ENCODE measurements around the gene ACP7.

The ACP7 gene

DNA sequence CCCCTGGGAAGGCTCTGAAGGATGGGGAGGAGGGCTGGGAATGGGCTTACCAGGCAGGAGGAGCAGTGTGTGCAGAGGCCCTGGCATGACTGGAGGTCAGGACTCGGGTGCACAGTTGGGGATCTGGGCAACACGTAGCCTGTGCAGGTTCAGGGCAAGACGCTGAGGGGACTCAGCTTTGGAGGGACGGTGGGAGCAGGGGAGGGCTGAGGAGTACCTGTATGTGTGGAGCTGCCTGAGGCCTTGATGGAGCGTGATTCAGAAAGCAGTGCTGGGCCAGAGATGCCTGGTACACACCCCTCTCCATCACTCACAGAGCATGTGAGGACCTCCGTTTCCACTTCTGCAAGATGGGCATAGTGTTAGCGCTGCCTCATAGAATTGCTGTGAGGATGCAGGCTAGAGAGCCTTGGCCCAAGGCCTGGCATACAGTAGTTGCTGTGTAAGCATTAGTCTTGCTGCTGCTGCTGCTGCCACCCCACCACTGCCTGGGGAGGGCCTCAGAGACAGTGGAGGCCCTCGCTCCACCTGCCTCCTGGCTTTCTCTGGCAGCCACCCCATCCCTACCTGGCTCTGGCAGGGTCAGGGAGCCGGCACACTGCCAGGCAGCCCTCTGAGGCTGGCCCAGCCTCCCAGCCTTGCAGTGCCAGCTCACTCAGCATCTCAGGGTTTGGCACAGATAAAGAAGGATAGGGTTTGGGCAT lies 43.8 kb downstream of the ACP7 start:
- Histone ChIP-seq H3K9me3 (ENCODE audit: control insufficient read depth, low read depth, low read length) (no peaks in the 10 kb centered on the region), H3K27me3 (ENCODE audit: control insufficient read depth, insufficient read depth, low read length) (no peaks in the 10 kb centered on the region), H3K4me1 (ENCODE audit: control insufficient read depth, low read depth, low read length) (peaks cover 9% of the 10 kb centered on the region), H3K9ac (ENCODE audit: low read length) (no peak overlapping the region), H3K27ac (ENCODE audit: low read length) (no peak overlapping the region), H3K36me3 (ENCODE audit: control insufficient read depth, low read depth, low read length) (no peaks in the 10 kb centered on the region), H3K4me3 (ENCODE audit: low read length) (no peak overlapping the region)

DNA sequence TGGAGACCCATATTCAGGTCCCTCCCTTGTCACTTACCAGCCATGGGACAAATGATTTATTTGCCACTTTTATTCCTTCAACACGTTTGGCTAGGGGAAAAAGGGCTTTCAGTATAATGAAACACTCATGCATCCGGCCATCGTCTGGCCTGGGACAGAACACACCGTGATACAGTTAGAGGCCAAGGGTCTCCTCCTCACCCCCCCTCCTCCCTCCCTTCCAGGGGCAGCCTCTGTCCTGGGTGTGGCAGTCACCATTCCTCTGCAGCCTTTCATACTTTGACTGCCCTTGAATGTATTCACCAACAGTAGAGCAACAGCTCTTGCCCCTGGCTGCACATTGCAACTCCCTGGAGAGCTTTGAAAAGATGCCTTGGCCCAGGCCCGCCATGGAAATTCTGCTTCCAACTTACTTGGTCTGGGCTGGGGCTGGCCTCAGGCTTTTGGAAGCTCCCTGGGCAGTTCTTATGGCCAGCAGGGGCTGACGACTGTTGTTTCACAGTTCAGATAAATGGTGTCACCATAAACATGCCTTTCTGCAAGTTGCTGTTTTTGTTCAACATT lies 44.4 kb downstream of the ACP7 start:
- H3K9me3 ChIP-seq (ENCODE audit: control insufficient read depth, low read depth, low read length) = no peaks in the 10 kb centered on the region
- H3K4me3 ChIP-seq (ENCODE audit: low read length) = no peak overlapping the region
- no peaks in the 10 kb centered on the region for H3K27me3 ChIP-seq (ENCODE audit: control insufficient read depth, insufficient read depth, low read length)
- H3K36me3 ChIP-seq (ENCODE audit: control insufficient read depth, low read depth, low read length) = no peaks in the 10 kb centered on the region
- no peak overlapping the region for H3K9ac ChIP-seq (ENCODE audit: low read length)
- H3K4me1 ChIP-seq (ENCODE audit: control insufficient read depth, low read depth, low read length) = peaks cover 15% of the 10 kb centered on the region
- no peak overlapping the region for H3K27ac ChIP-seq (ENCODE audit: low read length)

DNA sequence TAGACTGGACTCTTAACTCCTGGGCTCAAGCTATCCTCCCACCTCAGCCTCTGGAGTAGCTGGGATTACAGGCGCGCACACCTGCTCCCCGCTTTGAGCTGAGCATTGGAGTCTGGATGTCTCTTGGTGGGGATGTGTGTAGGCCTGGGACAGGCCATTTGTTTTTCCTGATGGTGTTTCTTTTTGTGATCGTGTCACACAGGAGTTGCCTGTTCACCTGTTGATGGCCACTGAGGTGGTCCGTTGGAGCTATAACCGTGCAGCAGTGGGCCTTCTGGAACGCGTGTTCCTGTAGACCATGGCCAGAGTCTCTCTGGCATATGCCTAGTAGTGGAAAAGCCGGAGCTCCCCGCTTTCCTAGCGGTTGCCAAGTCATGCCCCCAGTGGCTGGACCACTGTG lies 44.9 kb downstream of the ACP7 start:
- no peak overlapping the region for H3K27ac ChIP-seq (ENCODE audit: low read length)
- H3K4me1 ChIP-seq (ENCODE audit: control insufficient read depth, low read depth, low read length) = peaks cover 15% of the 10 kb centered on the region
- no peak overlapping the region for H3K9ac ChIP-seq (ENCODE audit: low read length)
- no peaks in the 10 kb centered on the region for H3K9me3 ChIP-seq (ENCODE audit: control insufficient read depth, low read depth, low read length)
- H3K4me3 ChIP-seq (ENCODE audit: low read length) = no peak overlapping the region
- no peaks in the 10 kb centered on the region for H3K27me3 ChIP-seq (ENCODE audit: control insufficient read depth, insufficient read depth, low read length)
- no peaks in the 10 kb centered on the region for H3K36me3 ChIP-seq (ENCODE audit: control insufficient read depth, low read depth, low read length)

DNA sequence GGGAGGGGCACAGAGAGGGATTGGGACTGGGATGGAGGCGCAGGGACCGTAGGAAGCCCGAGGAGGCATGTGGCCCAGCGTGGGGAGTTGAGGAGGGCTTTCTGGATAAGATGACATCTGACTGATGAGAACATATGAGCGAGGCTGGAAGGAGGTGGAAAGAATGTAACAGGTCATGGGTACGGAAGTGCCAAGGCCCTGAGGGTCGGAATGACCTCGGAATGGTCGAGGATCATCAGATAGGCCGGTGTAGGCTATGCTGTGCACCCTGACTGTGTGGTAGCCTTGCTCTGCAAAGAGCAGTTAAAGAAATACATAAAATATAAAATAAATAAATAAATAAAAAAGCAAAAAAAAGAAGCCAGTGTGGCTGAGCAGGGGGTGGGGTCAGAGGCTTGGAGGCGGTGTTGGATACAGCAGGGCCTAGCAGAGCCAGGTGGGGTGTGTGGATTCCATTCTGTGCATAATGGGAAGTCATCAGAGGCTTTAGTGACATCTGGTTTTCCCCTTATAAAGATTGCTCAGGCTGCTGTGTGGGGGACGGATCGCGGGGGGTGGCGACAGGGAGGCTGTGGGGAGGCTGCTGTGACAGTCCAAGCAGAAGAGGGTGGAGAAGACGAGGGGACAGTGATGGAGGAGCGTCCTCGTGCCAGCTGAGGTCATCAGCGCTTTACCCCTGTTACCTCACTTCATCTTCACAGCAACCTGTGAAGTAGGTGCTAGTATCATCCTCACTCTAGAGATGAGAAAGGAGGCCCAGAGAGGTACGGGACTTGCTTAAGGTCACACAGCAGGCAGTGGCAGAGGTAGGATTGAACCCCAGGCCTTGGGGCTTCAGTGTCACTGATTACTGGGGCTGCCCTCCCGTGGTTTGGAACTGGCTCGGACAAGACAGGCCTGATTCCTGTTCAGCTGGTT lies 46.4 kb downstream of the ACP7 start:
- no peaks in the 10 kb centered on the region for H3K27me3 ChIP-seq (ENCODE audit: control insufficient read depth, insufficient read depth, low read length)
- H3K4me3 ChIP-seq (ENCODE audit: low read length) = no peak overlapping the region
- H3K9me3 ChIP-seq (ENCODE audit: control insufficient read depth, low read depth, low read length) = no peaks in the 10 kb centered on the region
- peaks cover 15% of the 10 kb centered on the region for H3K4me1 ChIP-seq (ENCODE audit: control insufficient read depth, low read depth, low read length)
- H3K9ac ChIP-seq (ENCODE audit: low read length) = no peak overlapping the region
- H3K27ac ChIP-seq (ENCODE audit: low read length) = no peak overlapping the region
- no peaks in the 10 kb centered on the region for H3K36me3 ChIP-seq (ENCODE audit: control insufficient read depth, low read depth, low read length)

DNA sequence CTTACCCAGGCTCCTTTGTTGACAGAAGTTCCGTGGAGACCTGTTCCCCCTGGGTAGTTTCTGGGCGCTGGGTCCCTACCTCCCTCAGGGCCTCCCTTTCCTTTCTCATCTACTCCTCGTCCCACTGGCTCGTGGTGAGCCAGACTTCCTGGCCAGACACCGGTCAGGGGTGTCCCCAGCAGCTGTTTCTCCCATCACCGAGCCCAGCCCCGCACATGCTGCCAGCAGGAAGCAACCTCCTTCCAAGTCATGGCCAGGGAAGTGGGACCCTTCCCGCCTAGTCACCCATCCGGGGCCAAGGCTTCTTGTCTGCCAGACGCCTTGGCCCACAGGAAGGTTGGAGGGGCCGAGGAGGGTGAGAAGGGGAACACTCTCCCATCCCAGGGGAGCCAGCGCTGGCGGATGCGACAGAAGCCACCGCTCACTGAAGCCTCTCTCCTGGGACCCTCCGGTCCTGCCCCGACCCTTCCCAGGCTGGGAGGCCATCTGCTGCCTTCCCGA lies 47.1 kb downstream of the ACP7 start:
- no peak overlapping the region for H3K9ac ChIP-seq (ENCODE audit: low read length)
- no peak overlapping the region for H3K27ac ChIP-seq (ENCODE audit: low read length)
- H3K9me3 ChIP-seq (ENCODE audit: control insufficient read depth, low read depth, low read length) = no peaks in the 10 kb centered on the region
- no peaks in the 10 kb centered on the region for H3K36me3 ChIP-seq (ENCODE audit: control insufficient read depth, low read depth, low read length)
- H3K4me3 ChIP-seq (ENCODE audit: low read length) = no peak overlapping the region
- peaks cover 19% of the 10 kb centered on the region for H3K4me1 ChIP-seq (ENCODE audit: control insufficient read depth, low read depth, low read length)
- H3K27me3 ChIP-seq (ENCODE audit: control insufficient read depth, insufficient read depth, low read length) = no peaks in the 10 kb centered on the region

DNA sequence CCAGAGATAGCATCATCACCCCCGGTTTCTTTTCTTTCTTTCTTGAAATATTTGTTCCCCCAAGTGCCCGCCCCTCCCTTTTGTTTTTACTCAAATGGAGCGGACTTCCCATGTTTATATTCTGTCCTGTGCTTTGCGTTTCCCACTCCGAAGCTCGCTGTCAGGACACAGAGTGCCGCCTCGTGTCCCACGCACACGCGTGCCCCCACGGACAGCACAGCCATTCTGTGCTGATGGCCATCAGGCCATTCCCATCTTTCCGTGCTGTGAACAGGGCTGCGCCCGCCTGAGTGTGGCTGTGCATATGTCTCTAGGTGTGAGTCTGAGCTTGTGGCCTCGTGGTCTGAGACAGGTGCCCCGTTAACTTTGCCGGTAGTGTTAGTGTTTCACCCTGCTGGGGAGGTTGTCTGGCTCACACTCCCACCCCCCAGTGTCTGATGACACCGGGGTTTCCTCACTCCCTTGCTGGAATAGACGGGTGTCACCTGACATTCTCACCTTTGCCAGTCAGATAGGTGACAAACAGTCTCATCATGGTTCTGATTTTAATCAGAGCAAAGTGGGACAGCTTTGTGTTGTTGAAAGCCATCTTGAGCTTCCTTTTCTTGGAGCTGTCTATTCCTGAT lies 48.3 kb downstream of the ACP7 start:
- peaks cover 16% of the 10 kb centered on the region for H3K4me1 ChIP-seq (ENCODE audit: control insufficient read depth, low read depth, low read length)
- no peak overlapping the region for H3K9ac ChIP-seq (ENCODE audit: low read length)
- no peak overlapping the region for H3K4me3 ChIP-seq (ENCODE audit: low read length)
- no peaks in the 10 kb centered on the region for H3K36me3 ChIP-seq (ENCODE audit: control insufficient read depth, low read depth, low read length)
- no peaks in the 10 kb centered on the region for H3K9me3 ChIP-seq (ENCODE audit: control insufficient read depth, low read depth, low read length)
- no peak overlapping the region for H3K27ac ChIP-seq (ENCODE audit: low read length)
- H3K27me3 ChIP-seq (ENCODE audit: control insufficient read depth, insufficient read depth, low read length) = no peaks in the 10 kb centered on the region

DNA sequence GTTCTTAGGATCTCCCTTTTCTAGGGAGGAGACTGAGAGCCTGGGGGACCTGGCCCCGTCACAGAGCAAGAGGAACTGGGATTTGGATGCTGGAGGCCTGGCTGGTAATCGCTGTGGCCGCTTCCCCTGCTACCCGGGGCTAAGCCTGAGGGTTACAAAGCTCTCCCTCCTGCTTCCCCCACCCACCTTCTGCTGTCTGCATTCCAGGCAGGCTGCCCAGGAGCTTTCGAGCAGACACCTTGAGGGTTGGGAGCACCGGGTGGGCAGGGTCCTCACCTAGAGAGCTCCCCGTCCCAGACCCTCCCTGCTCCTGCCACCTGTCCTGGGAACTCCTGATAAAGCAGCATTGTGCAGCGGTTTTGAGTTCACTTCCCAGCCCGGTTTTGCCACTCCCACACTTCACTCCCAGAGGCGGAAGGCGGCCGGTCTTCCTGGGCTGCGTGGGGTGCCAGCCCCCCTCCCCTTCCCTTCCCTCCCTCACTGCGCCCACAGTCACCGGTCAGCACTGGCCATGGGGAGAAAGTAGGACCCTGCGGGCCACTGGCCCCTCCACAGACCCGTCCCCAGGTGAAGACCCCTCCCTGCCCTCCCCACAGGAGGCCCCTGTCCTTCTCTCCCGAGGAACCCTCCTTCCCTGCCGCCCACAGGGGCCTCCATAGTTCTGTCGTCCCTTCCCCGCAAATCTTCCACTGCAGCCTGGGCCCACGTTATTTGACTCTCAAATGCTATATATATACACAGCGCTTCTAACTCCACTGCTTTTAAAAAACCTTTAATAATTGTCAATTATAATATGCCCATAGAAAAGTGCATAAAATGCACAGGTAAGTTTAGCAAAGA lies 49.5 kb downstream of the ACP7 start:
- H3K4me3 ChIP-seq (ENCODE audit: low read length) = no peak overlapping the region
- H3K36me3 ChIP-seq (ENCODE audit: control insufficient read depth, low read depth, low read length) = no peaks in the 10 kb centered on the region
- no peaks in the 10 kb centered on the region for H3K27me3 ChIP-seq (ENCODE audit: control insufficient read depth, insufficient read depth, low read length)
- H3K9me3 ChIP-seq (ENCODE audit: control insufficient read depth, low read depth, low read length) = no peaks in the 10 kb centered on the region
- H3K27ac ChIP-seq (ENCODE audit: low read length) = no peak overlapping the region
- no peak overlapping the region for H3K9ac ChIP-seq (ENCODE audit: low read length)
- H3K4me1 ChIP-seq (ENCODE audit: control insufficient read depth, low read depth, low read length) = peaks cover 20% of the 10 kb centered on the region

DNA sequence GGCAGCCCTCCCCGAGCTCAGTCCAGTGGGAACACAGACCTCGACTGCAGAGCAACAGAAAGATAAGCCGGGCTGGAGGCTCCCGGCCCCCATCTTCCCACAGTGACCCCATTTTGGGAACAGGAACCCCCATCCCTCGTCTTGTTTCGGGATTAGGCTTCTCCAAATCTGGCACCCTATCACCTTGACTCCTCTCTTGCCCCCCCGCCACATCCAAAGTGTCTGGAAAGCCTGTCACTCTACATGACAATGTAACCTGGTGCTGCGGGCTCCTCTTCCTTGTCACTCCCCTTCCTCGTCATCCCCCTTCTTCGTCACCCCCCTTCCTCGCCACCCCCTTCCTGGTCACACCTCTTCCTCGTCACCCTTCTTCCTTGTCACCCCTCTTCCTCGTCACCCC lies 51.5 kb downstream of the ACP7 start:
- H3K9ac ChIP-seq (ENCODE audit: low read length) = no peak overlapping the region
- H3K27ac ChIP-seq (ENCODE audit: low read length) = no peak overlapping the region
- H3K4me1 ChIP-seq (ENCODE audit: control insufficient read depth, low read depth, low read length) = peaks cover 40% of the 10 kb centered on the region
- no peaks in the 10 kb centered on the region for H3K9me3 ChIP-seq (ENCODE audit: control insufficient read depth, low read depth, low read length)
- H3K36me3 ChIP-seq (ENCODE audit: control insufficient read depth, low read depth, low read length) = no peaks in the 10 kb centered on the region
- H3K27me3 ChIP-seq (ENCODE audit: control insufficient read depth, insufficient read depth, low read length) = no peaks in the 10 kb centered on the region
- H3K4me3 ChIP-seq (ENCODE audit: low read length) = no peak overlapping the region

DNA sequence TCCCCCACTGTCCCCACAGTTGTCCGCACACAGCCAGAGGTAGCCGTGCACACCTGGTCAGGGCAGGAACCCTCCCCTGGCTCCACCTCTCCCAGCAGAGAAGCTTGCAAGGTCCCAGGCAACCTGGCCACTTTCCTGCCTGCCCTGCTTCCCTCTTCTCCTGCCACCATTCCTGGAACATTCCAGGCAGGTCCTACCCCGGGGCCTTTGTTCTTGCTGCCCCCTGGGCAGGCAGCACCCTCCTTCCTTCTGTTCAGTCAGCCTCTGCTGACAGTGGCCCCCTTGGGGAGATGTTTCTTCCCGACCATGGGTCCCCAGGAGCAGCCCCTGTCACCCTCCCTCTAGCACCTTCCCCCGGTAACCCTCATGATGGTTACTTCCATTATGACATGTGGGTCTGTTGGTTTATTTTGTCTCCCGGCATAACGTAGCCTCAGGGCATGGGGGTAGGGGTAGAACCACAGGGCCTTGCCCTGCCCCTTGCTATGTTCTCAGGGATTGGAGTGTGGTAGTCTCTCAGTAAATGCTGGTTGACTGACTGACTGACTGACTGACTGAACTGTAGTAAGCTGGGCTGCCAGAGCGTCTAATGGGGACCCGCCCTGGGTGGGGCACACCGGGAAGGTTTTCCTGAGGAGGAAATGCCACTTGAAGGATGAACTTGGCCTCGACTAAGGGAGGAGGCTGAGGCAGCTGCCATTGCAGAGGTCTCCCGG lies 52.2 kb downstream of the ACP7 start:
- Histone ChIP-seq H3K9ac (ENCODE audit: low read length) (no peak overlapping the region), H3K9me3 (ENCODE audit: control insufficient read depth, low read depth, low read length) (no peaks in the 10 kb centered on the region), H3K27ac (ENCODE audit: low read length) (no peak overlapping the region), H3K27me3 (ENCODE audit: control insufficient read depth, insufficient read depth, low read length) (no peaks in the 10 kb centered on the region), H3K4me3 (ENCODE audit: low read length) (no peak overlapping the region), H3K4me1 (ENCODE audit: control insufficient read depth, low read depth, low read length) (peaks cover 44% of the 10 kb centered on the region), H3K36me3 (ENCODE audit: control insufficient read depth, low read depth, low read length) (no peaks in the 10 kb centered on the region)

DNA sequence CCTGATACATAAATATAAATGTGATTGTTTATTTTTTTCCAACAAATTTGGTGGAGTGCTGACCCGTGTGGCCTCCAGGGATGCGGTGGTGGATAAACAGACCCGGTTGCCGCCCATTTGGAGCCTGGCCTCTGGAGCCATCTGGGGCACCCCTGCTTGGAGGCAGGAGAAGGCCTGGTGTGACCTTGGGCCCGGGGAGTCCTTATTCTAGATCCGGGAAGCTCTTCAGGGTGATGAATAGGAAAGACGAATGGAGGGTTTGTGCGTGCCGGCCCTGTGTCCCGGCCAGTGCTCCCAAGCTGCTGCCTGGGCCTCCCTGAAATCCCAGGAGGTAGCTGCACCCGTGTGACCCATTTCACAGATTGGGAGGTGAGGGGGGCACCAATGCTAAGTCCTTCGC lies 53.0 kb downstream of the ACP7 start:
- Histone ChIP-seq H3K27ac (ENCODE audit: low read length) (no peak overlapping the region), H3K9ac (ENCODE audit: low read length) (no peak overlapping the region), H3K27me3 (ENCODE audit: control insufficient read depth, insufficient read depth, low read length) (no peaks in the 10 kb centered on the region), H3K36me3 (ENCODE audit: control insufficient read depth, low read depth, low read length) (no peaks in the 10 kb centered on the region), H3K9me3 (ENCODE audit: control insufficient read depth, low read depth, low read length) (no peaks in the 10 kb centered on the region), H3K4me1 (ENCODE audit: control insufficient read depth, low read depth, low read length) (peaks cover 44% of the 10 kb centered on the region), H3K4me3 (ENCODE audit: low read length) (no peak overlapping the region)

Measured in iPS-18a (cell line).